B cell (primary cell): ENCODE results near the gene DGKE. TPM values are rescaled to one million over a fixed set of nuclear protein-coding genes. Genes with fewer than 3 reads are reported as not detected.

ENCODE experiments used
- ATAC-seq: fragments of 200-7000 bp; cut with Tn5 transposase; one replicate; pipeline ENCODE4 v1.10.0; 2021; ENCODE audit warnings: low read depth, mild to moderate bottlenecking, moderate number of reproducible peaks, moderate library complexity
- CTCF ChIA-PET: fragments of 350-600 bp; sonication (Branson Sonifier 250); formaldehyde crosslinking; loops from one replicate; lab custom pipeline; 2021; ENCODE audit warnings: antibody characterized with exemption, inconsistent platforms; lab: Charles Lee
- POLR2A ChIA-PET: fragments of 350-600 bp; sonication (Branson Sonifier 250); formaldehyde crosslinking; loops from one replicate; lab custom pipeline; 2021; ENCODE audit warnings: antibody characterized with exemption; lab: Charles Lee
- DNase-seq: peaks from one replicate; pipeline ENCODE4 v3.0.0; 2013
- H2AFZ ChIP-seq: 2 replicates; pipeline ENCODE4 v1.6.1; 2012; ENCODE audit warnings: mild to moderate bottlenecking, low read depth, low read length; ENCODE audit not compliant: insufficient read depth, poor library complexity, severe bottlenecking
- H3K27ac ChIP-seq, 2 donors: 1 replicate in 1 of 2; 2 replicates in 1 of 2; pipeline ENCODE4 v1.5.1; 2012 to 2013; ENCODE audit warnings: low read length in 2 of 2, mild to moderate bottlenecking in 2 of 2, moderate library complexity in 1 of 2
- H3K27me3 ChIP-seq, 4 experiments: fragments of 200-600 bp in 1 of 4; sonication (generic) in 1 of 4; replicated peaks in 1 of 4; 1 replicate in 2 of 4; 2 replicates in 2 of 4; pipeline versions ENCODE4 v1.6.1 to v1.7.0; 2013 to 2016; ENCODE audit warnings: low read length in 3 of 4, mild to moderate bottlenecking in 2 of 4, mixed read lengths in 1 of 4, moderate library complexity in 1 of 4; ENCODE audit not compliant: insufficient read depth in 4 of 4, control insufficient read depth in 3 of 4; ENCODE audit errors: control extremely low read depth in 1 of 4
- H3K36me3 ChIP-seq, 2 experiments: replicated peaks in 1 of 2; 1 replicate in 1 of 2; 2 replicates in 1 of 2; pipeline versions ENCODE4 v1.6.1 to v1.7.1; 2013; ENCODE audit warnings: low read length in 1 of 2; ENCODE audit not compliant: insufficient read depth in 2 of 2, control insufficient read depth in 1 of 2; ENCODE audit errors: control extremely low read depth in 1 of 2, extremely low read depth in 1 of 2
- H3K4me1 ChIP-seq, 2 donors: fragments of 200-600 bp in 1 of 2; sonication (generic) in 1 of 2; 1 replicate in 1 of 2; 2 replicates in 1 of 2; pipeline versions ENCODE4 v1.5.1 to v1.6.1; 2013 to 2017; ENCODE audit warnings: low read length in 2 of 2; ENCODE audit not compliant: control insufficient read depth in 2 of 2, insufficient read depth in 2 of 2
- H3K4me2 ChIP-seq: replicated peaks from 2 replicates; pipeline ENCODE3; 2012; ENCODE audit warnings: mild to moderate bottlenecking, low read depth, low read length; ENCODE audit not compliant: poor library complexity, severe bottlenecking
- H3K4me3 ChIP-seq, 5 experiments: fragments of 200-600 bp in 1 of 5; sonication (generic) in 1 of 5; 1 replicate in 3 of 5; 2 replicates in 2 of 5; pipeline versions ENCODE4 v1.5.1 to v1.7.0; 2011 to 2016; ENCODE audit warnings: low read length in 4 of 5, mild to moderate bottlenecking in 4 of 5, low read depth in 2 of 5, control low read depth in 1 of 5, moderate library complexity in 1 of 5; ENCODE audit not compliant: insufficient read depth in 1 of 5; ENCODE audit errors: control extremely low read depth in 1 of 5, extremely low read depth in 1 of 5
- H3K79me2 ChIP-seq: fragments of 200-600 bp; sonication (generic); one replicate; pipeline ENCODE4 v1.6.0; 2016; ENCODE audit warnings: low read length; ENCODE audit not compliant: control insufficient read depth, insufficient read depth
- H3K9ac ChIP-seq: fragments of 200-600 bp; sonication (generic); 2 replicates; pipeline ENCODE4 v1.6.1; 2017; ENCODE audit warnings: mild to moderate bottlenecking, low read length, moderate library complexity
- H3K9me3 ChIP-seq, 3 donors: one replicate each; pipeline versions ENCODE4 v1.6.1 to v1.7.1; 2013; ENCODE audit warnings: low read length in 2 of 3; ENCODE audit not compliant: control insufficient read depth in 2 of 3, insufficient read depth in 1 of 3; ENCODE audit errors: control extremely low read depth in 1 of 3
- H4K20me1 ChIP-seq: 2 replicates; pipeline ENCODE4 v1.6.0; 2012; ENCODE audit warnings: mild to moderate bottlenecking, low read length; ENCODE audit not compliant: insufficient read depth, control insufficient read depth, poor library complexity, severe bottlenecking
- H3K27ac Mint-ChIP-seq: one replicate; pipeline ENCODE4 v1.8.0; 2021; ENCODE audit warnings: mixed read lengths
- H3K27me3 Mint-ChIP-seq: one replicate; pipeline ENCODE4 v1.8.0; 2021; ENCODE audit warnings: mixed read lengths
- H3K4me1 Mint-ChIP-seq: one replicate; pipeline ENCODE4 v1.8.0; 2021; ENCODE audit warnings: mixed read lengths
- H3K4me3 Mint-ChIP-seq: one replicate; pipeline ENCODE4 v1.8.0; 2021; ENCODE audit warnings: mixed read lengths
- H3K9me3 Mint-ChIP-seq: one replicate; pipeline ENCODE4 v1.8.0; 2022; ENCODE audit warnings: mixed read lengths; ENCODE audit not compliant: insufficient read depth
- CTCF ChIP-seq: fragments of 200-600 bp; IDR thresholded peaks from one replicate; pipeline ENCODE4 v1.8.0; 2022; ENCODE audit warnings: antibody characterized with exemption, mild to moderate bottlenecking
- EZH2 ChIP-seq: IDR thresholded peaks from 2 replicates; pipeline ENCODE4 v1.6.1; 2012; ENCODE audit warnings: borderline replicate concordance, low read depth, mild to moderate bottlenecking, moderate library complexity, low read length; ENCODE audit not compliant: insufficient read depth, poor library complexity, severe bottlenecking
- WGBS: methylation state at CpG from one replicate; pipeline ENCODE4 v1.1.5; 2013; ENCODE audit warnings: missing lambda C conversion rate; ENCODE audit not compliant: insufficient coverage; 5-methylcytosine and 5-hydroxymethylcytosine counted together
- intact Hi-C: fragments of 100-400 bp; cut with micrococcal nuclease; formaldehyde crosslinking; loops from one replicate; pipeline ENCODE4 v1.10.0; 2022
- polyA plus RNA-seq: library from polyadenylated mRNA; depleted of rRNA; stranded (reverse); fragments of >200 nt; gene quantifications from 2 replicates; pipeline ENCODE4 v1.2.3, GENCODE V29; 2012
- total RNA-seq, 2 donors: library from RNA; stranded (reverse); fragments of 120-200 nt in 1 of 2; gene quantifications; 1 replicate in 1 of 2; 2 replicates in 1 of 2; pipeline versions ENCODE4 v1.2.3 to v1.2.4, GENCODE V29; 2013 to 2022

Gene DGKE
- total and polyA plus RNA-seq, 2 donors (not counting 1 experiment from before 2014, with no cell fraction given): 8.9 to 28.1 TPM

DNA sequence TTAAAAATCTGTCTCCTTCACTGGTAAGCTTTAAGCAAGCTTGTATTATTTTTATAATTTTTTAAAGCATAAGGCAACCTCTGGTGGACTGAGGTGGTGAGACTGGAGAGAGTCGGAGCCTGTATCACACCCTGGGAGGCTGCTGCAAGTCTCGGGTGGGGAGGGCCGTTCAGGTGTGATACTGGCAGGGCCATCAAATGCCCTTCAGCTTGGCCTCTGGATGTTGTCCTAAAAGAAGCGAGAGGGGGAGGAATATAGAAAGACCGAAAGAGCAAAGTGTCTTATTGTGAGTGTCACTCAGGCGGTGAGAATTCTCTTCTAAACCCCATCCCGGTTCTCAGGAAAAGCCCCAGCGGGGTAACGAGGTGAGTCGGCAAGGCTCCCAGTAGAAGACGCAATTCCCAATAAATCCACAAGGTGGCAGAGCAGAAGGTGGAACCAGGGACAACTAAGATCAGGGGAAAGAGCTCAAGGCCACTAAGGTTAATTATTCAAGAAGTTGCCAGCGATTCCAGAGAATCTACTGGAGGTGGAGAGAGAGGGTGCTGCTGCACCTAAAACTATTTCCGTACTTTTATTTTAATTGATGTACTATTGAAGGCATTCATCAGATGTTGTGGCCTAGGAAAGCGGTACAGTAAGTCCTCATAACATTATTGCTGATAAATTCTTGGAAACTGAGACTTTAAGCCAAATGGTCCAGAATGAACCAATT is 14.4 kb upstream of the DGKE start:
- peaks cover 3 to 6% of the 10 kb centered on the region in 2 donors for H3K4me1 ChIP-seq
- peaks cover 13% of the 10 kb centered on the region for H3K79me2 ChIP-seq
- intact Hi-C loops: loop anchor here (1.0 to 10.0 kb wide), 3 partner anchors 14 to 121 kb away; partner anchors contain the start of gene C17orf67
- H3K9me3 Mint-ChIP-seq: no peaks in the 10 kb centered on the region
- CTCF ChIA-PET: interaction anchor here (0.6 to 7.4 kb wide), 35 partner anchors 9 to 1015 kb away, joined by 3 to 151 read pairs (median 4); partner anchors contain the start of genes C17orf67, COIL, DGKE and SCPEP1
- no peaks in the 10 kb centered on the region for H3K36me3 ChIP-seq
- peak; percentile 89 for ATAC-seq
- peak overlapping the region; percentile 50 for H3K27ac Mint-ChIP-seq
- peak; percentile 83 for DNase-seq
- H3K9me3 ChIP-seq: no peaks in the 10 kb centered on the region
- no peaks in the 10 kb centered on the region for H3K27me3 Mint-ChIP-seq
- H3K4me2 ChIP-seq: peak overlapping the region; percentile 21
- no peaks in the 10 kb centered on the region for H4K20me1 ChIP-seq
- no peak overlapping the region for H3K4me3 ChIP-seq
- H3K27me3 ChIP-seq: no peaks in the 10 kb centered on the region
- peaks cover 4% of the 10 kb centered on the region for H3K4me1 Mint-ChIP-seq
- H3K27ac ChIP-seq: no peak overlapping the region
- TF ChIP-seq CTCF (peak; percentile 87), EZH2 (no peak)
- H2AFZ ChIP-seq: peak overlapping the region; percentile 41
- 18% methylated on average over 12 of the region's 14 CpGs for WGBS
- no peak overlapping the region for H3K4me3 Mint-ChIP-seq
- POLR2A ChIA-PET: no interaction called here
- H3K9ac ChIP-seq: no peak overlapping the region

GRCh38 chr17:56820207-56820606 is 13.7 kb upstream of the DGKE start:
- no peak overlapping the region for H3K27ac Mint-ChIP-seq
- Histone ChIP-seq H2AFZ (no peak overlapping the region), H3K4me3 (no peak overlapping the region), H3K36me3 (no peaks in the 10 kb centered on the region), H4K20me1 (no peaks in the 10 kb centered on the region), H3K4me1 (peaks cover 3 to 6% of the 10 kb centered on the region in 2 donors), H3K9ac (no peak overlapping the region), H3K4me2 (no peak overlapping the region), H3K27me3 (no peaks in the 10 kb centered on the region), H3K9me3 (no peaks in the 10 kb centered on the region), H3K27ac (no peak overlapping the region), H3K79me2 (peaks cover 13% of the 10 kb centered on the region)
- peaks cover 4% of the 10 kb centered on the region for H3K4me1 Mint-ChIP-seq
- 100% methylated on average over 3 of the region's 10 CpGs for WGBS
- ChIA-PET POLR2A (no interaction called here), CTCF (interaction anchor here (0.6 to 7.4 kb wide), 36 partner anchors 8 to 190 kb away, joined by 3 to 151 read pairs (median 4); partner anchors contain the start of genes C17orf67, COIL, DGKE and SCPEP1)
- H3K4me3 Mint-ChIP-seq: no peak overlapping the region
- intact Hi-C loops: no loop called here
- no peak for TF ChIP-seq EZH2
- no peak for TF ChIP-seq CTCF
- DNase-seq (no peak), ATAC-seq (no peak)
- no peaks in the 10 kb centered on the region for H3K27me3 Mint-ChIP-seq
- H3K9me3 Mint-ChIP-seq: no peaks in the 10 kb centered on the region
